Endodermal cell (in vitro differentiated cells): ENCODE data around the gene HSPB7. TPM values are rescaled to one million over a fixed set of nuclear protein-coding genes. Genes with fewer than 3 reads are reported as not detected.

Experiments used
- DNase-seq: peaks from one replicate; pipeline ENCODE4 v3.0.0-alpha.2; 2017
- H3K27ac ChIP-seq: 2 replicates; pipeline ENCODE4 v1.5.1; 2013; ENCODE audit warnings: mild to moderate bottlenecking, low read depth, low read length, moderate library complexity
- H3K27me3 ChIP-seq: 2 replicates; pipeline ENCODE4 v1.6.1; 2013; ENCODE audit warnings: mild to moderate bottlenecking, low read length, moderate library complexity; ENCODE audit not compliant: insufficient read depth, control insufficient read depth, poor library complexity, severe bottlenecking
- H3K36me3 ChIP-seq: 2 replicates; pipeline ENCODE4 v1.7.0; 2013; ENCODE audit warnings: mild to moderate bottlenecking, low read length, moderate library complexity; ENCODE audit not compliant: control insufficient read depth, insufficient read depth
- H3K4me1 ChIP-seq: one replicate; pipeline ENCODE4 v1.7.0; 2013; ENCODE audit warnings: low read length; ENCODE audit not compliant: control insufficient read depth, insufficient read depth
- H3K4me3 ChIP-seq: 2 replicates; pipeline ENCODE4 v1.5.1; 2013; ENCODE audit warnings: mild to moderate bottlenecking, low read length, moderate library complexity
- H3K9ac ChIP-seq: 2 replicates; pipeline ENCODE4 v1.6.1; 2013; ENCODE audit warnings: mild to moderate bottlenecking, low read length, moderate library complexity; ENCODE audit not compliant: poor library complexity, severe bottlenecking; ENCODE audit errors: extremely low read depth
- H3K9me3 ChIP-seq: 2 replicates; pipeline ENCODE4 v1.6.1; 2013; ENCODE audit warnings: mild to moderate bottlenecking, low read length, moderate library complexity; ENCODE audit not compliant: control insufficient read depth
- H3K27ac Mint-ChIP-seq: 2 replicates; pipeline ENCODE4 v1.8.0; 2020; ENCODE audit warnings: mixed read lengths
- H3K27me3 Mint-ChIP-seq: 2 replicates; pipeline ENCODE4 v1.8.0; 2021; ENCODE audit warnings: mild to moderate bottlenecking, mixed read lengths; ENCODE audit not compliant: insufficient read depth
- H3K36me3 Mint-ChIP-seq: 2 replicates; pipeline ENCODE4 v1.8.0; 2020; ENCODE audit warnings: low read depth, mixed read lengths
- H3K4me1 Mint-ChIP-seq: 2 replicates; pipeline ENCODE4 v1.8.0; 2020; ENCODE audit warnings: mixed read lengths
- H3K4me3 Mint-ChIP-seq: 2 replicates; pipeline ENCODE4 v1.8.0; 2020; ENCODE audit warnings: mild to moderate bottlenecking, moderate library complexity, mixed read lengths
- H3K9me3 Mint-ChIP-seq: 2 replicates; pipeline ENCODE4 v1.8.0; 2020; ENCODE audit warnings: mild to moderate bottlenecking, mixed read lengths
- WGBS, 2 experiments: methylation state at CpG; one replicate each; pipeline versions ENCODE4 v1.1.5 to v1.1.7; 2013; ENCODE audit warnings: missing lambda C conversion rate in 2 of 2, mixed read lengths in 1 of 2; ENCODE audit not compliant: insufficient coverage in 1 of 2, insufficient read length in 1 of 2; 5-methylcytosine and 5-hydroxymethylcytosine counted together
- total RNA-seq, 2 donors: library from RNA; stranded (reverse); fragmentation: NEBNext Ultra II Directional in 1 of 2; extraction: Animal tissue kit (Norgen Biotek cat#: 25700) in 1 of 2; gene quantifications; 2 replicates in 1 of 2; 3 replicates in 1 of 2; pipeline ENCODE4 v1.2.1, GENCODE V29; 2021
- TF ChIP-seq, protein P1 (sequence below): fragments of 200-600 bp; sonication (generic); conservative IDR thresholded peaks from 2 replicates; pipeline ENCODE4 v1.5.0; 2021; ENCODE audit warnings: antibody characterized with exemption, mild to moderate bottlenecking

Gene HSPB7
- total RNA-seq, 2 donors from 2014 or later = 0.15 TPM; not detected in 1

DNA sequence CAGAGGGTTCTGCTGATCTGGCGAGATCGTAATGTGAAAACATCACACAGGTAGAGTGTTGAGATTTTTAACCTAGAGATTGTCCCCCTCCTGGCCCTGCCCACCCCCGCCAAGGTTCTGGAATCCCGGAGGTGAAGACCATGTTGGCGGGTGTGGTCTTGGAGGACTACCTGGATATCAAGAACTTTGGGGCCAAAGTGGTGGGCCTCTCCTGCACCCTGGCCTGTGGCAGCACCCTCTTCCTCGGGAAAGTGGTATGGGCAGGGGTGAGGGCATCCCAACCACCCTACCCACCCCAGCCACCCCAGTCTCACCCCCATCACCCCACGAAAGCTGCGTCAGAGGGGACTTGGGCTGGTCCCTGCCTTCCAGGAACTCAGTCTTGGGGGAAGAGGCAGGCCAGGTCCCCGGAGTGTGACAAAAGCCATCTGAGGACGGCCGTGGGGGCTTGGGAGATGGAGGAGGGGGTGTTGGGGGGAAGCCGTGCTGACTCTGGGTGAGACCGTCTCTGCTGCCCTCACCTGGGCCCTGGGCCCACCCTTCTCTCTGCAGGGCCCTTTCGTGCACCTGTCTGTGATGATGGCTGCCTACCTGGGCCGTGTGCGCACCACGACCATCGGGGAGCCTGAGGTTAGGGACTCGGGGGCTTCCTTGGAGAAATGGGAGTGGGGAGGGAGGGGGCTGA, 30.1 kb upstream of the HSPB7 start:
- Mint-ChIP-seq H3K4me1 (peaks cover 10% of the 10 kb centered on the region), H3K27ac (no peak overlapping the region), H3K9me3 (no peaks in the 10 kb centered on the region), H3K36me3 (no peaks in the 10 kb centered on the region), H3K4me3 (peak overlapping the region; percentile 52), H3K27me3 (peaks cover 17% of the 10 kb centered on the region)
- DNase-seq = no peak
- Histone ChIP-seq H3K36me3 (no peaks in the 10 kb centered on the region), H3K9ac (no peak overlapping the region), H3K9me3 (no peaks in the 10 kb centered on the region), H3K27ac (no peak overlapping the region), H3K4me1 (peaks cover 2% of the 10 kb centered on the region), H3K27me3 (no peaks in the 10 kb centered on the region), H3K4me3 (no peak overlapping the region)
- 71 to 88% methylated on average over 8 to 18 of the region's 19 CpGs for WGBS, 2 experiments
- TF ChIP-seq, protein P1, sequence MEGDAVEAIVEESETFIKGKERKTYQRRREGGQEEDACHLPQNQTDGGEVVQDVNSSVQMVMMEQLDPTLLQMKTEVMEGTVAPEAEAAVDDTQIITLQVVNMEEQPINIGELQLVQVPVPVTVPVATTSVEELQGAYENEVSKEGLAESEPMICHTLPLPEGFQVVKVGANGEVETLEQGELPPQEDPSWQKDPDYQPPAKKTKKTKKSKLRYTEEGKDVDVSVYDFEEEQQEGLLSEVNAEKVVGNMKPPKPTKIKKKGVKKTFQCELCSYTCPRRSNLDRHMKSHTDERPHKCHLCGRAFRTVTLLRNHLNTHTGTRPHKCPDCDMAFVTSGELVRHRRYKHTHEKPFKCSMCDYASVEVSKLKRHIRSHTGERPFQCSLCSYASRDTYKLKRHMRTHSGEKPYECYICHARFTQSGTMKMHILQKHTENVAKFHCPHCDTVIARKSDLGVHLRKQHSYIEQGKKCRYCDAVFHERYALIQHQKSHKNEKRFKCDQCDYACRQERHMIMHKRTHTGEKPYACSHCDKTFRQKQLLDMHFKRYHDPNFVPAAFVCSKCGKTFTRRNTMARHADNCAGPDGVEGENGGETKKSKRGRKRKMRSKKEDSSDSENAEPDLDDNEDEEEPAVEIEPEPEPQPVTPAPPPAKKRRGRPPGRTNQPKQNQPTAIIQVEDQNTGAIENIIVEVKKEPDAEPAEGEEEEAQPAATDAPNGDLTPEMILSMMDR = no peak

DNA sequence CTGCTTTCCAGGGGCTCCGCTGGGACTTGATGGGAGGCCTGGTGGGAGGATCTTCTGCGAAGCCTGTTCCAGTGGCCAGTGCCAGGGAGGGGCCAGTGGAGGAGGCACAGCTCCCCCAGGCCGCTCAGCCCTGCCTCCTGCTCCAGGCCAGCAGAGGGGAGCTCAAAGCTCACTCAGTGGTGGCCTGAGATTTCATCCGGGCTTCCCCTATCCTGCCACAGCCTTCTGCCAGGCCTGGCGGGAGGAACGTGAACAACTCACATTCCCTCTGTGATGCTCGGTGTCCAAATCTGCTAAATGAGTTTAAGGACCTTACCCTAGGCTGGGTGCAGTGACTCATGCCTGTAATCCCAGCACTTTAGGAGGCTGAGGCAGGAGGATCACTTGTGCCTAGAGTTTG, 29.0 kb upstream of the HSPB7 start:
- Mint-ChIP-seq H3K4me1 (peaks cover 10% of the 10 kb centered on the region), H3K27me3 (peaks cover 22% of the 10 kb centered on the region), H3K36me3 (no peaks in the 10 kb centered on the region), H3K27ac (no peak overlapping the region), H3K4me3 (no peak overlapping the region), H3K9me3 (no peaks in the 10 kb centered on the region)
- Histone ChIP-seq H3K4me3 (no peak overlapping the region), H3K27me3 (no peaks in the 10 kb centered on the region), H3K27ac (no peak overlapping the region), H3K9me3 (no peaks in the 10 kb centered on the region), H3K36me3 (no peaks in the 10 kb centered on the region), H3K9ac (no peak overlapping the region), H3K4me1 (peaks cover 2% of the 10 kb centered on the region)
- 90 to 93% methylated on average over 6 to 7 of the region's 7 CpGs for WGBS, 2 experiments
- no peak for DNase-seq
- TF ChIP-seq, protein P1 = no peak

- no peak overlapping the region for H3K27ac Mint-ChIP-seq
- Histone ChIP-seq H3K4me3 (no peak overlapping the region), H3K9ac (no peak overlapping the region), H3K9me3 (no peaks in the 10 kb centered on the region), H3K27me3 (no peaks in the 10 kb centered on the region), H3K36me3 (no peaks in the 10 kb centered on the region), H3K27ac (no peak overlapping the region), H3K4me1 (no peaks in the 10 kb centered on the region)
- H3K36me3 Mint-ChIP-seq = no peaks in the 10 kb centered on the region
- no peak overlapping the region for H3K4me3 Mint-ChIP-seq
- TF ChIP-seq, protein P1 = no peak
- H3K9me3 Mint-ChIP-seq = no peaks in the 10 kb centered on the region
- no peak for DNase-seq
- peaks cover 27% of the 10 kb centered on the region for H3K27me3 Mint-ChIP-seq
- WGBS, 2 experiments = 90% methylated on average over 5 of the region's 5 CpGs; no CpG with 5 or more reads in 1 of the 2 experiments
- H3K4me1 Mint-ChIP-seq = no peaks in the 10 kb centered on the region
Observed at GRCh38 chr1:16043950-16044349, 26.1 kb upstream of the HSPB7 start.
